Measurements from ENCODE around the gene PKN2. TPM values are rescaled to one million over a fixed set of nuclear protein-coding genes. Genes with fewer than 3 reads are reported as not detected.

Gene PKN2
- total and polyA plus RNA-seq, 2 experiments from 2014 or later, result 14.6 to 29.4 TPM

DNA sequence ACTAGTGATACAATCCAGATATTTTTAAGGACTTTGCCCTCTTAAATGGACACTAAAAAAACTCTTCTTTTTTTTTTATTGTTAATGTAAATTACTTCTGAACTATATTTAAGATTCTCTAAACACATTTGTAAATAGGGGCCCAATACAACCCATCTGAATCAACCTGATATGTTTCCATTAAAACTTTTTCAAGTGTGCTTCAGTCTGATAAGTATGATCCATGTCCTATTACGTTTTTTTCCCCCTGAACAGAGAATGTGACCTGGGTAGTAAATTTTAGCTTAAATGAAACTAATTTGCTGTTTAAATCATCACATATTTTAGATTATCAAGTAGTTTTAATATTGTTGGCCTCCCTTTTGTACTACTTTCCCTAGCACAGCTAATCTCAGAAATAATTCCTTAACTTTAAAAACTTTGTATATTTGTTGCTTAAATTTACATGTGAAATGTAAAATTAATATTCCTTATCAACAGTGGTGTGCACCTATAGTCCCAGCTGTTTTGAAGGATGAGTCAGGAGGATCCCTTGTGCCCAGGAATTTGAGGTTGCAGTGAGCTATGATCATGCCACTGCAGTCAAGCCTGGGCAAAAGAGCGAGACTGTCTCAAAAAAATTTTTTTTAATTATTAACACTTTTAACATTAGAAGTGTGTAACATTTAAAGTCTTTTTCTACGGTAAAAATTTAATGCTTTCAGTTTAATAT lies 3.0 kb upstream of the PKN2 start:
- Histone ChIP-seq H3K4me1 (ENCODE audit: insufficient read depth) (peaks cover 4% of the 10 kb centered on the region), H3K27me3 (ENCODE audit: insufficient read depth) (no peaks in the 10 kb centered on the region), H4K20me1 (replicated peaks; ENCODE audit: insufficient read depth) (no peaks in the 10 kb centered on the region), H3K4me2 (no peak overlapping the region), H2AFZ (no peak overlapping the region), H3K4me3 (no peak overlapping the region), H3K27ac (ENCODE audit: low read depth) (no peak overlapping the region), H3K79me2 (replicated peaks; ENCODE audit: insufficient read depth) (peaks cover 21% of the 10 kb centered on the region), H3F3A (replicated peaks; ENCODE audit: low read depth) (peaks cover 4% of the 10 kb centered on the region), H3K9me2 (ENCODE audit: insufficient read depth) (no peaks in the 10 kb centered on the region), H3K36me3 (ENCODE audit: insufficient read depth) (no peaks in the 10 kb centered on the region)
- Mint-ChIP-seq H3K27me3 (ENCODE audit: insufficient read depth, low read depth, poor library complexity) (peaks cover 9% of the 10 kb centered on the region), H3K4me1 (peaks cover 6% of the 10 kb centered on the region), H3K9me3 (no peaks in the 10 kb centered on the region), H3K27ac (no peak overlapping the region), H3K4me3 (no peak overlapping the region), H3K36me3 (ENCODE audit: low read depth) (no peaks in the 10 kb centered on the region)
- ATAC-seq (no peak), DNase-seq (ENCODE audit: low spot score) (no peak)
- TF ChIP-seq, protein P1, sequence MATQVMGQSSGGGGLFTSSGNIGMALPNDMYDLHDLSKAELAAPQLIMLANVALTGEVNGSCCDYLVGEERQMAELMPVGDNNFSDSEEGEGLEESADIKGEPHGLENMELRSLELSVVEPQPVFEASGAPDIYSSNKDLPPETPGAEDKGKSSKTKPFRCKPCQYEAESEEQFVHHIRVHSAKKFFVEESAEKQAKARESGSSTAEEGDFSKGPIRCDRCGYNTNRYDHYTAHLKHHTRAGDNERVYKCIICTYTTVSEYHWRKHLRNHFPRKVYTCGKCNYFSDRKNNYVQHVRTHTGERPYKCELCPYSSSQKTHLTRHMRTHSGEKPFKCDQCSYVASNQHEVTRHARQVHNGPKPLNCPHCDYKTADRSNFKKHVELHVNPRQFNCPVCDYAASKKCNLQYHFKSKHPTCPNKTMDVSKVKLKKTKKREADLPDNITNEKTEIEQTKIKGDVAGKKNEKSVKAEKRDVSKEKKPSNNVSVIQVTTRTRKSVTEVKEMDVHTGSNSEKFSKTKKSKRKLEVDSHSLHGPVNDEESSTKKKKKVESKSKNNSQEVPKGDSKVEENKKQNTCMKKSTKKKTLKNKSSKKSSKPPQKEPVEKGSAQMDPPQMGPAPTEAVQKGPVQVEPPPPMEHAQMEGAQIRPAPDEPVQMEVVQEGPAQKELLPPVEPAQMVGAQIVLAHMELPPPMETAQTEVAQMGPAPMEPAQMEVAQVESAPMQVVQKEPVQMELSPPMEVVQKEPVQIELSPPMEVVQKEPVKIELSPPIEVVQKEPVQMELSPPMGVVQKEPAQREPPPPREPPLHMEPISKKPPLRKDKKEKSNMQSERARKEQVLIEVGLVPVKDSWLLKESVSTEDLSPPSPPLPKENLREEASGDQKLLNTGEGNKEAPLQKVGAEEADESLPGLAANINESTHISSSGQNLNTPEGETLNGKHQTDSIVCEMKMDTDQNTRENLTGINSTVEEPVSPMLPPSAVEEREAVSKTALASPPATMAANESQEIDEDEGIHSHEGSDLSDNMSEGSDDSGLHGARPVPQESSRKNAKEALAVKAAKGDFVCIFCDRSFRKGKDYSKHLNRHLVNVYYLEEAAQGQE (IDR thresholded peaks at IDR 0.05; ENCODE audit: unreplicated experiment), result no peak
- no peak for TF ChIP-seq NANOG (IDR thresholded peaks at IDR 0.05; ENCODE audit: borderline replicate concordance)
- TF ChIP-seq JUNB (IDR thresholded peaks at IDR 0.05; ENCODE audit: unreplicated experiment), result no peak
- TF ChIP-seq POLR2AphosphoS5 (IDR thresholded peaks at IDR 0.05; ENCODE audit: low read depth), result no peak
- no peak for TF ChIP-seq ZNF331 (CRISPR knock-in tag; IDR thresholded peaks at IDR 0.05; ENCODE audit: low read depth)
- TF ChIP-seq, protein P2, sequence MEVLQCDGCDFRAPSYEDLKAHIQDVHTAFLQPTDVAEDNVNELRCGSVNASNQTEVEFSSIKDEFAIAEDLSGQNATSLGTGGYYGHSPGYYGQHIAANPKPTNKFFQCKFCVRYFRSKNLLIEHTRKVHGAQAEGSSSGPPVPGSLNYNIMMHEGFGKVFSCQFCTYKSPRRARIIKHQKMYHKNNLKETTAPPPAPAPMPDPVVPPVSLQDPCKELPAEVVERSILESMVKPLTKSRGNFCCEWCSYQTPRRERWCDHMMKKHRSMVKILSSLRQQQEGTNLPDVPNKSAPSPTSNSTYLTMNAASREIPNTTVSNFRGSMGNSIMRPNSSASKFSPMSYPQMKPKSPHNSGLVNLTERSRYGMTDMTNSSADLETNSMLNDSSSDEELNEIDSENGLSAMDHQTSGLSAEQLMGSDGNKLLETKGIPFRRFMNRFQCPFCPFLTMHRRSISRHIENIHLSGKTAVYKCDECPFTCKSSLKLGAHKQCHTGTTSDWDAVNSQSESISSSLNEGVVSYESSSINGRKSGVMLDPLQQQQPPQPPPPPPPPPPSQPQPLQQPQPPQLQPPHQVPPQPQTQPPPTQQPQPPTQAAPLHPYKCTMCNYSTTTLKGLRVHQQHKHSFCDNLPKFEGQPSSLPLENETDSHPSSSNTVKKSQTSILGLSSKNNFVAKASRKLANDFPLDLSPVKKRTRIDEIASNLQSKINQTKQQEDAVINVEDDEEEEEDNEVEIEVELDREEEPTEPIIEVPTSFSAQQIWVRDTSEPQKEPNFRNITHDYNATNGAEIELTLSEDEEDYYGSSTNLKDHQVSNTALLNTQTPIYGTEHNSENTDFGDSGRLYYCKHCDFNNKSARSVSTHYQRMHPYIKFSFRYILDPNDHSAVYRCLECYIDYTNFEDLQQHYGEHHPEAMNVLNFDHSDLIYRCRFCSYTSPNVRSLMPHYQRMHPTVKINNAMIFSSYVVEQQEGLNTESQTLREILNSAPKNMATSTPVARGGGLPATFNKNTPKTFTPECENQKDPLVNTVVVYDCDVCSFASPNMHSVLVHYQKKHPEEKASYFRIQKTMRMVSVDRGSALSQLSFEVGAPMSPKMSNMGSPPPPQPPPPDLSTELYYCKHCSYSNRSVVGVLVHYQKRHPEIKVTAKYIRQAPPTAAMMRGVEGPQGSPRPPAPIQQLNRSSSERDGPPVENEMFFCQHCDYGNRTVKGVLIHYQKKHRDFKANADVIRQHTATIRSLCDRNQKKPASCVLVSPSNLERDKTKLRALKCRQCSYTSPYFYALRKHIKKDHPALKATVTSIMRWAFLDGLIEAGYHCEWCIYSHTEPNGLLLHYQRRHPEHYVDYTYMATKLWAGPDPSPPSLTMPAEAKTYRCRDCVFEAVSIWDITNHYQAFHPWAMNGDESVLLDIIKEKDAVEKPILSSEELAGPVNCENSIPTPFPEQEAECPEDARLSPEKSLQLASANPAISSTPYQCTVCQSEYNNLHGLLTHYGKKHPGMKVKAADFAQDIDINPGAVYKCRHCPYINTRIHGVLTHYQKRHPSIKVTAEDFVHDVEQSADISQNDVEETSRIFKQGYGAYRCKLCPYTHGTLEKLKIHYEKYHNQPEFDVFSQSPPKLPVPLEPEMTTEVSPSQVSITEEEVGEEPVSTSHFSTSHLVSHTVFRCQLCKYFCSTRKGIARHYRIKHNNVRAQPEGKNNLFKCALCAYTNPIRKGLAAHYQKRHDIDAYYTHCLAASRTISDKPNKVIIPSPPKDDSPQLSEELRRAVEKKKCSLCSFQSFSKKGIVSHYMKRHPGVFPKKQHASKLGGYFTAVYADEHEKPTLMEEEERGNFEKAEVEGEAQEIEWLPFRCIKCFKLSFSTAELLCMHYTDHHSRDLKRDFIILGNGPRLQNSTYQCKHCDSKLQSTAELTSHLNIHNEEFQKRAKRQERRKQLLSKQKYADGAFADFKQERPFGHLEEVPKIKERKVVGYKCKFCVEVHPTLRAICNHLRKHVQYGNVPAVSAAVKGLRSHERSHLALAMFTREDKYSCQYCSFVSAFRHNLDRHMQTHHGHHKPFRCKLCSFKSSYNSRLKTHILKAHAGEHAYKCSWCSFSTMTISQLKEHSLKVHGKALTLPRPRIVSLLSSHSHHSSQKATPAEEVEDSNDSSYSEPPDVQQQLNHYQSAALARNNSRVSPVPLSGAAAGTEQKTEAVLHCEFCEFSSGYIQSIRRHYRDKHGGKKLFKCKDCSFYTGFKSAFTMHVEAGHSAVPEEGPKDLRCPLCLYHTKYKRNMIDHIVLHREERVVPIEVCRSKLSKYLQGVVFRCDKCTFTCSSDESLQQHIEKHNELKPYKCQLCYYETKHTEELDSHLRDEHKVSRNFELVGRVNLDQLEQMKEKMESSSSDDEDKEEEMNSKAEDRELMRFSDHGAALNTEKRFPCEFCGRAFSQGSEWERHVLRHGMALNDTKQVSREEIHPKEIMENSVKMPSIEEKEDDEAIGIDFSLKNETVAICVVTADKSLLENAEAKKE (CRISPR knock-in tag; IDR thresholded peaks at IDR 0.05), result no peak
- TF ChIP-seq, protein P3, sequence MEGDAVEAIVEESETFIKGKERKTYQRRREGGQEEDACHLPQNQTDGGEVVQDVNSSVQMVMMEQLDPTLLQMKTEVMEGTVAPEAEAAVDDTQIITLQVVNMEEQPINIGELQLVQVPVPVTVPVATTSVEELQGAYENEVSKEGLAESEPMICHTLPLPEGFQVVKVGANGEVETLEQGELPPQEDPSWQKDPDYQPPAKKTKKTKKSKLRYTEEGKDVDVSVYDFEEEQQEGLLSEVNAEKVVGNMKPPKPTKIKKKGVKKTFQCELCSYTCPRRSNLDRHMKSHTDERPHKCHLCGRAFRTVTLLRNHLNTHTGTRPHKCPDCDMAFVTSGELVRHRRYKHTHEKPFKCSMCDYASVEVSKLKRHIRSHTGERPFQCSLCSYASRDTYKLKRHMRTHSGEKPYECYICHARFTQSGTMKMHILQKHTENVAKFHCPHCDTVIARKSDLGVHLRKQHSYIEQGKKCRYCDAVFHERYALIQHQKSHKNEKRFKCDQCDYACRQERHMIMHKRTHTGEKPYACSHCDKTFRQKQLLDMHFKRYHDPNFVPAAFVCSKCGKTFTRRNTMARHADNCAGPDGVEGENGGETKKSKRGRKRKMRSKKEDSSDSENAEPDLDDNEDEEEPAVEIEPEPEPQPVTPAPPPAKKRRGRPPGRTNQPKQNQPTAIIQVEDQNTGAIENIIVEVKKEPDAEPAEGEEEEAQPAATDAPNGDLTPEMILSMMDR (conservative IDR thresholded peaks at IDR 0.05; ENCODE audit: low read depth in 2 of 2), result no peak
- TF ChIP-seq EZH2phosphoT487 (IDR thresholded peaks at IDR 0.05; ENCODE audit: unreplicated experiment), result no peak
- TF ChIP-seq EZH2 (IDR thresholded peaks at IDR 0.05; ENCODE audit: low read depth, unreplicated experiment), result no peak
- TF ChIP-seq, protein P4, sequence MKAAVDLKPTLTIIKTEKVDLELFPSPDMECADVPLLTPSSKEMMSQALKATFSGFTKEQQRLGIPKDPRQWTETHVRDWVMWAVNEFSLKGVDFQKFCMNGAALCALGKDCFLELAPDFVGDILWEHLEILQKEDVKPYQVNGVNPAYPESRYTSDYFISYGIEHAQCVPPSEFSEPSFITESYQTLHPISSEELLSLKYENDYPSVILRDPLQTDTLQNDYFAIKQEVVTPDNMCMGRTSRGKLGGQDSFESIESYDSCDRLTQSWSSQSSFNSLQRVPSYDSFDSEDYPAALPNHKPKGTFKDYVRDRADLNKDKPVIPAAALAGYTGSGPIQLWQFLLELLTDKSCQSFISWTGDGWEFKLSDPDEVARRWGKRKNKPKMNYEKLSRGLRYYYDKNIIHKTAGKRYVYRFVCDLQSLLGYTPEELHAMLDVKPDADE (IDR thresholded peaks at IDR 0.05), result no peak
- no peak for TF ChIP-seq STAT1 (IDR thresholded peaks at IDR 0.05; ENCODE audit: unreplicated experiment)

Data from GM23338 (cell line).